HepG2 (cell line): ENCODE measurements around the gene MAP4K3. TPM values are rescaled to one million over a fixed set of nuclear protein-coding genes. Genes with fewer than 3 reads are reported as not detected.
A peak's percentile ranks its signal among the peaks of the same experiment; 100 is the strongest.

Experiments used
- ATF5 ChIP-seq: sonication (generic); formaldehyde crosslinking; IDR thresholded peaks from 2 replicates; pipeline ENCODE4 v1.4.0; 2020; ENCODE audit warnings: mild to moderate bottlenecking, low read depth, missing genetic modification reagents
- BCL6 ChIP-seq: IDR thresholded peaks from 2 replicates; pipeline ENCODE4 v1.6.1; 2016; ENCODE audit warnings: missing genetic modification reagents, missing compliant biosample characterization
- BORCS8-MEF2B ChIP-seq: sonication (generic); formaldehyde crosslinking; IDR thresholded peaks from 2 replicates; pipeline ENCODE4 v1.8.0; 2022; ENCODE audit warnings: mild to moderate bottlenecking, missing genetic modification reagents
- E2F5 ChIP-seq: sonication (generic); formaldehyde crosslinking; conservative IDR thresholded peaks from 2 replicates; pipeline ENCODE4 v1.4.0; 2020; ENCODE audit warnings: missing genetic modification reagents
- FOSL1 ChIP-seq: sonication (generic); formaldehyde crosslinking; IDR thresholded peaks from 2 replicates; pipeline ENCODE4 v1.9.0; 2021; ENCODE audit warnings: missing genetic modification reagents, borderline replicate concordance
- FOXA1 ChIP-seq, 2 experiments: fragments of 450-650 bp in 1 of 2; sonication (generic) in 1 of 2; formaldehyde crosslinking in 1 of 2; IDR thresholded peaks; 2 replicates each; pipeline versions ENCODE4 v1.4.0 to v1.6.1; 2016 to 2020; ENCODE audit warnings: missing genetic modification reagents in 1 of 2
- FOXP1 ChIP-seq, 2 experiments: fragments of 450-650 bp in 1 of 2; IDR thresholded peaks; 2 replicates each; pipeline ENCODE4 v1.6.1; 2017 to 2018; ENCODE audit warnings: antibody characterized with exemption in 1 of 2
- FOXP4 ChIP-seq: sonication (generic); formaldehyde crosslinking; IDR thresholded peaks from 2 replicates; pipeline ENCODE4 v1.4.0; 2020; ENCODE audit warnings: missing genetic modification reagents
- GATA4 ChIP-seq: sonication (generic); IDR thresholded peaks from 2 replicates; pipeline ENCODE4 v1.6.1; 2016; ENCODE audit warnings: antibody characterized with exemption, low read depth, borderline replicate concordance
- HOXA3 ChIP-seq: sonication (generic); formaldehyde crosslinking; IDR thresholded peaks from 2 replicates; pipeline ENCODE4 v1.5.0; 2020; ENCODE audit warnings: missing genetic modification reagents
- PAXIP1 ChIP-seq: sonication (generic); formaldehyde crosslinking; conservative IDR thresholded peaks from 2 replicates; pipeline ENCODE4 v1.4.0; 2020; ENCODE audit warnings: mild to moderate bottlenecking, missing genetic modification reagents, moderate library complexity
- SIX1 ChIP-seq: sonication (generic); formaldehyde crosslinking; IDR thresholded peaks from 2 replicates; pipeline ENCODE4 v1.4.0; 2020; ENCODE audit warnings: missing genetic modification reagents, borderline replicate concordance
- SIX4 ChIP-seq: sonication (generic); formaldehyde crosslinking; IDR thresholded peaks from 2 replicates; pipeline ENCODE4 v1.4.0; 2020; ENCODE audit warnings: missing genetic modification reagents
- STAT5B ChIP-seq: sonication (generic); formaldehyde crosslinking; IDR thresholded peaks from 2 replicates; pipeline ENCODE4 v1.4.0; 2020; ENCODE audit warnings: missing genetic modification reagents
- TERF1 ChIP-seq: sonication (generic); formaldehyde crosslinking; IDR thresholded peaks from 2 replicates; pipeline ENCODE4 v1.8.0; 2022; ENCODE audit warnings: mild to moderate bottlenecking, missing genetic modification reagents, moderate library complexity
- THAP7 ChIP-seq: sonication (generic); formaldehyde crosslinking; IDR thresholded peaks from 2 replicates; pipeline ENCODE4 v1.8.1; 2023; ENCODE audit warnings: mild to moderate bottlenecking, missing genetic modification reagents
- ZNF337 ChIP-seq: sonication (generic); formaldehyde crosslinking; IDR thresholded peaks from 2 replicates; pipeline ENCODE4 v1.5.1; 2020; ENCODE audit warnings: missing genetic modification reagents, low read depth, mild to moderate bottlenecking, borderline replicate concordance
- ZNF510 ChIP-seq: sonication (generic); formaldehyde crosslinking; IDR thresholded peaks from 2 replicates; pipeline ENCODE4 v1.4.0; 2020; ENCODE audit warnings: low read depth, mild to moderate bottlenecking, missing genetic modification reagents
- ZNF703 ChIP-seq: sonication (generic); formaldehyde crosslinking; IDR thresholded peaks from 2 replicates; pipeline ENCODE4 v1.5.1; 2020; ENCODE audit warnings: missing genetic modification reagents, mild to moderate bottlenecking, moderate library complexity, borderline replicate concordance
- polyA plus RNA-seq, 8 experiments: library from polyadenylated mRNA; depleted of rRNA in 3 of 8; stranded (reverse) in 7 of 8; unstranded in 1 of 8; fragments of >200 nt; fragmentation: Illumina TruSeq in 4 of 8; extraction: Trizol in 4 of 8; gene quantifications; 2 replicates each; pipeline versions ENCODE4 v1.2.1 to v1.2.3, GENCODE V29; 2011 to 2016; ENCODE audit warnings: low read depth in 4 of 8, missing spikeins in 1 of 8, mixed read lengths in 1 of 8; ENCODE audit not compliant: insufficient read depth in 1 of 8
- total RNA-seq, 5 experiments: library from RNA; depleted of rRNA; stranded (reverse); fragments of >200 nt; fragmentation: Illumina TruSeq; extraction: Trizol; gene quantifications; 2 replicates each; pipeline ENCODE4 v1.2.3, GENCODE V29; 2016; ENCODE audit warnings: low read depth in 1 of 5

The MAP4K3 gene
- total and polyA plus RNA-seq, 2 of the 13 experiments (the other 11 are each of a cell fraction or from before 2014, with no cell fraction given), result 45.9 to 53.2 TPM

- TF ChIP-seq FOXP4 (CRISPR knock-in tag) (peak; percentile 43; the same call in 1 of the 2 replicates), ATF5 (CRISPR knock-in tag) (no peak), ZNF703 (no peak), TERF1 (CRISPR knock-in tag) (no peak), HOXA3 (CRISPR knock-in tag) (no peak), STAT5B (CRISPR knock-in tag) (no peak), FOXA1 (IDR thresholded peaks at IDR 0.05) (no peak), FOXA1 (CRISPR knock-in tag; IDR thresholded peaks at IDR 0.05) (peak; percentile 65; the same call in 1 of the 2 replicates), FOSL1 (CRISPR knock-in tag) (no peak), SIX4 (CRISPR knock-in tag) (peak; percentile 49; the same call in 1 of the 2 replicates), SIX1 (CRISPR knock-in tag) (no peak; the same call in 1 of the 2 replicates), ZNF337 (CRISPR knock-in tag) (no peak), E2F5 (no peak), THAP7 (CRISPR knock-in tag) (no peak), ZNF510 (CRISPR knock-in tag) (no peak), FOXP1 (IDR thresholded peaks at IDR 0.05) (peak; percentile 65; the same call in 1 of the 2 replicates), FOXP1 (CRISPR knock-in tag; IDR thresholded peaks at IDR 0.05) (peak; percentile 76), GATA4 (peak; percentile 88; the same call in 1 of the 2 replicates), BORCS8-MEF2B (CRISPR knock-in tag) (no peak), PAXIP1 (0 out of 2 replicates have a peak, but pooled peaks have one; percentile 14), BCL6 (CRISPR knock-in tag) (peak; percentile 82)
These were observed 220.5 kb downstream of the MAP4K3 start (continued) for GRCh38 chr2:39216346-39217191.
